GM19324 (cell line): ENCODE measurements around the gene OR2T27.
A peak's percentile ranks its signal among the peaks of the same experiment; 100 is the strongest.
"Not testable (repeated sequence)": the region's sequence is repeated elsewhere in the genome, so short reads cannot be mapped to it uniquely, and the experiment has no call there.

Experiments
- ATAC-seq: cut with Tn5 transposase; IDR thresholded peaks from one replicate; pipeline ENCODE4 v1.9.1; 2021; ENCODE audit warnings: mild to moderate bottlenecking, moderate library complexity; ENCODE audit not compliant: unreplicated experiment, low FRiP score

OR2T27 gene, protein sequence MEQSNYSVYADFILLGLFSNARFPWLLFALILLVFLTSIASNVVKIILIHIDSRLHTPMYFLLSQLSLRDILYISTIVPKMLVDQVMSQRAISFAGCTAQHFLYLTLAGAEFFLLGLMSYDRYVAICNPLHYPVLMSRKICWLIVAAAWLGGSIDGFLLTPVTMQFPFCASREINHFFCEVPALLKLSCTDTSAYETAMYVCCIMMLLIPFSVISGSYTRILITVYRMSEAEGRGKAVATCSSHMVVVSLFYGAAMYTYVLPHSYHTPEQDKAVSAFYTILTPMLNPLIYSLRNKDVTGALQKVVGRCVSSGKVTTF

GRCh38 chr1:248655354-248655753, at the start of gene OR2T27:
OR2T27 (minus strand) TSS chr1:248655528; CDS start chr1:248650884, 4,644 bp downstream.
- ATAC-seq = peak; percentile 46

DNA sequence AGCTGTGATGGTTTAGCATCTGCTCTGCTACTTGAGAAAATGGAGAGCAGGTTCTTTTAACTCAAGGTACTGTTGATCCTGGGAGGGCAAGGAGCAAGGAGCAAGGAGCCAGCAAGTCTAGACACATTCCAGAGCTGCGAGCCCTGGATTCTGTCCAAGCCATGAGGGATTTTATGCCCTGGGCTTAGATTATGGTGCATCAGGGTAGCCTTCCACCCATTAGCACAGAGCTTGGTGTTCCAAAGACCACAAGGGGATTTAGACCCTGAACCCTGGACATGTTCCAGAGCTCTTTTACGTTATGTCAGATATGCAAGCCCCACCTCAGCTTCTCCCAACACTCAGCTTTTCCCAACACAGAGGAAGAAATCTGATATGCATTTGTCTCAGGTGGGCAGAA, 49.3 kb upstream of the OR2T27 start:
- ATAC-seq = no peak

GRCh38 chr1:248703674-248704073, 48.3 kb upstream of the OR2T27 start:
- ATAC-seq = no peak

DNA sequence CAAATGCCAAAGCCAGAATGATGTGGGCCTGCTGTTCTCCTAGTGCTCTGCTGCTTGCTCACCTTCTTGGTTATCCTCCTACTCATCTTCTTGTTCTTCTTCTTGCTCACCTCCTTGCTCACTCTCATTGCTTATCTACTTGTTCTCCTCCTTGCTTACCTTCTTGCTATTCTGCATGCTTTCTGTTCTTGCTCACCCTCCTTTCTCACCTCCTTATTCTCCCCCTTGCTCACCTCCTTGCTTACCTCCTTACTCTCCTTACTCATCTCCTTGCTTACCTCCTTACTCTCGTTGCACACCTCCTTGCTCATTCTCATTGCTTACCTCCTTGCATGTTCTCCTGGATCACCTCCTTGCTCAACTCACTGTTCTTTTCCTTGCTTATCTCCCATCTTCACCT, 47.4 kb upstream of the OR2T27 start, which contains the start of gene OR14I1:
Gene OR14I1 (minus strand): TSS at position 53 of the 400 bp plus-strand sequence.
- ATAC-seq = no peak

- no peak for ATAC-seq
These were observed 43.8 kb upstream of the OR2T27 start for GRCh38 chr1:248699099-248699498.

DNA sequence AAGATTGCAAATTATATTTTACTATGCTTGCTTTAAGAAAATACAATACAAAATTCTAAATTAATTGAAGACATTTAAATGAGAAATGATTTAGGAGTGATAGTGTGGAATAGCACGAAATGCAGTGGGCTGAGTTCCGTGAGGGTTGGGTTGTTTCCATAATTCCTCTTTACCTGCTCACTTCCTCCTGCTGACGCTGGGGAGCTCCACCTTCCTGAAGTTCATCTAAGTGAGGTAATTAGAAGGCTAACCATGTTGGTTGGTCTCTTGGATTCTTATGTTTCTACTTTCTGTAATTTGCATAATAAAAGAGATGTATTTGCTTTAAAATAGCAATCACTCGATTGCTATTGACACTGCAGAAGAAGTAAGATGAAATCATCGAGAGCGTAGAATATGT, 42.6 kb upstream of the OR2T27 start:
- no peak for ATAC-seq

DNA sequence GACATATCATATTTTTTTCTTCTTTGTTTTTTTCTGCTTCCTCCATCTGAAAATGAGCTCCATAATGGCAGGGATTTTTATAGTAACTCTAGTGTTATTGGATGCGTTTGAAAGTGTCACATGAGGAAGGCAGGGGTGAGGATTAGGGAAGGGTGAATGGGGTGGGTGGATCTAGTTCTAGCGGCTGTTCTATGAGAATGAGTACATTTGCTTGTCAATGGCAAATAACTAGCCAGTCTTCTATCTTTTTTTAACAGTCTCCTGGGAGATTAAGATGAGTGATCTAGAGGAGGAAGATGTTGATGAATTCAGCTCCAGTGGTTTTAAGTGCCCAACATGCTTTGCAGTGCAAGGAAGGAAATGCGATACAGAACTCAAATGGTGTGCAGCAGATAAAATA, 41.4 kb upstream of the OR2T27 start:
- ATAC-seq = no peak

GRCh38 chr1:248696261-248696660, 40.9 kb upstream of the OR2T27 start:
- ATAC-seq = no peak

DNA sequence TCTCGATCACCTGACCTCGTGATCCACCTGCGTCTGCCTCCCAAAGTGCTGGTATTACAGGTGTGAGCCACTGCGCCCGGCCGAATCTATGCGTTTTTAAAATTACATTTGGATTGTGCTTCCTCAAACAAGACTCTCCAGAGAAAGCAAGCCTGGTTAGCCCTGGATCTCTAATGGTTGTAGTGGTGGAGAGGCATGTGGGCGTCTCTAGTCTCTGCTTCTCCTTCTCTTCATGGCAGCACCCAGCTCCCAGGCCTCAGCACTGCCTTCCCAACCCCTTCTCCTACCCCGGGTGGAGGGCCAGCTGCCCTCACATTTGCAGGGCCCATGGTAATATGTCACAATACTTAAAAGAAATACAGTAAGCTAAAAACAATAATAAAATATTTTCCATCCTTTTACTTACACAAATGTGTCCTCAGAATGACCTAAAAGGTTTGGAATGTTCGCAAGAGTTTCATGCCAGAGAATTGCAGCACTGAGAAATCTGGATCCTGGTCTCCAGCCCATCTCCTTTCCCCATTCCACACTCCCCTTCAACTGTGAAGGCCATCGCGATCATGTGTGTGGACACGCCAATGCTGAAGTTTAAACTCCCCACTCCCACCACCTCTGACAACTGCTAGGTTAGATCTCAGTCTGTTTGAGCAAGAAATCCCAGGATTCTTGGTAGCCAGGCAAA, 40.3 kb upstream of the OR2T27 start:
- ATAC-seq = no peak

- no peak for ATAC-seq
These were observed 36.3 kb upstream of the OR2T27 start for GRCh38 chr1:248691567-248692155.

DNA sequence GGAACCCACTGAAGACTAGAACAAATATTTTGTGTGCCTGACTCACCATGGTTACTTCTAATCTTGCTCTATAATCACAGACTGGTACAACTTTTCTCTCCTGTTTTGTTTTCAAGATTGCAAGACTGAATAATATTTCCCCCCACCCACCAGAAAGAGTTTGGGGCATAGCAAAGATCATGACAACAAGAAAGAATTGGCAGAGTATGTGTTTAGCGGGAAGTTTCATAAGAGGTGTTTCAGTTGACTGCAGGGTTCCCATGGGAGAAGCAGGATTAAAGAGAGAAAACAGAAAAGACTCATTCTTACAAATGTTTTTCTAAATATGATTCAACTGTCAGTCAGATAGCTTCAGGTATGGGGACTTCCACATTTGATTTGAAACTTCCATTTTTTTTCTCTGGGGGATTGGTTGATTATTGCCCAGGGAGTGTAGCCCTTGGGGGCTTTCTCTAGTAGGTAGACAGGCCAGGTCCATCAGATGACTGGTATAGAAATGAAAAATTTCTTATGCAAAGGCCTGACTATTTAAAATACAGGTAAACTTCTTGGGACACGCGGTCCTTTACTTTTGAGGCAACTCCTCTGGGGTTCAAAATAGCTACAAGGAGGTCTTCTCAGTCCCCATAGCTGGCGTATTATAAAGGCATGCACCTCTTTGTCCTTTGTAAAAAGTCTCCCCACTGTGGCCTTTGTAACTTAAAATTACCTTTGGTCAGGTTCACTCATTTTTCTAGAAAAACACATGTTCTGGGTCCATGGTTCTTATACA, 33.4 kb upstream of the OR2T27 start:
- ATAC-seq = peak; percentile 46

DNA sequence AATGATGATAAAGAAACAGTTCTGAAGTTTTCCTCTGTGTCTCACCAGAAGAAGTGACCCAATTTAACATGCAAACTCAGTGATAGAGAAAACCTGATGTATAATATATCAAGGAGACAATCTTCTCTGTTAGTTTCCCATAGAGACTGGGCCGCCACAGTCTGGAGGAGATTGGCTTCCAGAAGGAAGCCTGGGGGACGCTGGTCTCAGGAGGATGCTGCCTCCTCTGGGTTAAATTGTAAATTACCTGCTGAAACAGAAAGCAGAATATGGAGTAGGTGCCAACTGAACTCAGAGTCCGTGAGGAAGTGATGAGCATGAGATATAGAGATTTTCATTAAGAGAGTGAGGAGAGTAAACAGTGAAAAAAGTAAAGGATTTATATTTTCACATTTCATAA, 31.5 kb upstream of the OR2T27 start:
- peak; percentile 79 for ATAC-seq

- ATAC-seq = no peak
These were observed 26.3 kb upstream of the OR2T27 start for GRCh38 chr1:248681651-248682050.

DNA sequence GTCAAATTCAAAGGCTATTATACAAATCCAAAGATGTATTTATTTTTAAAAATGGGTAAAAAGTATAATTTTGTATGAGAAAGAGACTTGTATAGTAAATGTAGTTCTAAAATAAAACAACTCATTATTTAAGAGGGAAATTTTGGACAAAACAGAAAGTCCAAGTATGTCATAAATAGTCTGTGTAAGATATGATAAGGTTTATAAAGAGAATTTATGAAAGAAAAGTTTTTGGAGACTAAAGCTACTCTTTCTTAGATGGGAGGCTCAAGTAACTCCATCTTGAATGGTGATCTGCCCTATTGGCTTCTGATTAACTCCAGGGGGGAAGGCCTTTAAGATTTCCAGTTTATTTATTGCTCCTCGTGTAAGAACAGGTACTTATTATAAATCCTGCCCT, 14.7 kb upstream of the OR2T27 start:
- no peak for ATAC-seq

- peak; percentile 93 for ATAC-seq
These were observed 8.4 kb upstream of the OR2T27 start for GRCh38 chr1:248663453-248664328.

GRCh38 chr1:248656797-248657196, 1.5 kb upstream of the OR2T27 start:
- ATAC-seq = not testable (repeated sequence)

DNA sequence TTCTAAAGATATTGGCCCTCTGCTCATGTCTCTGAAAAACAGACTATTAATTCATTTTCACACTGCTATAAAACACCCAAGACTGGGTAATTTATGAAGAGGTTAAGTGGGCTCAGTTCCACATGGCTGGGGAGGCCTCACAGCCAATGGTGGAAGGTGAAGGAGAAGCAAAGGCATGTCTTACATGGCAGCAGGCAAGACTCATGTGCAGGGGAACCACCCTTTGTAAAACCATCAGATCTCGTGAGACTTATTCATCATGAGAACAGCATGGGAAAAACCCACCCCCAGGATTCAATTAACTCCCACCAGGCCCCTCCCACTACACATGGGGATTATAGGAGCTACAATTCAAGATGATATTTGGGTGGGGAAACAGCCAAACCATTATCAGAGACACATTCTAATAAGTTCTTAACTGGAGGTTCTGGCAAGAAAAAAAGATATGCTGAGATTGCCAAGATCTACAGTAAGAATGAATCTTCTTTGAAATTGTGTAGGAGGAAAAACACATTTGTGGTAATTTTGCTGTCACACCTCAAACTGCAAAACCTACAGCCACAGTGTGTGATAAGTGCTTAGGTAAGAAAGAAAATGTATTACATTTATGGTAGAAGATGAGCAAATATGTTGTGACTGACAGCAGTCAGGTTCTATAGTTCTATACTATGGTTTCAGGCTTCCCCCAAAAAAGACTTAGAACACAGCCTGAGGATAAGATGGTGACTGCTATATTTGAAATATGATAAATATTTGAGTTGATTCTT, 6.4 kb downstream of the OR2T27 start:
- ATAC-seq = not testable (repeated sequence)

DNA sequence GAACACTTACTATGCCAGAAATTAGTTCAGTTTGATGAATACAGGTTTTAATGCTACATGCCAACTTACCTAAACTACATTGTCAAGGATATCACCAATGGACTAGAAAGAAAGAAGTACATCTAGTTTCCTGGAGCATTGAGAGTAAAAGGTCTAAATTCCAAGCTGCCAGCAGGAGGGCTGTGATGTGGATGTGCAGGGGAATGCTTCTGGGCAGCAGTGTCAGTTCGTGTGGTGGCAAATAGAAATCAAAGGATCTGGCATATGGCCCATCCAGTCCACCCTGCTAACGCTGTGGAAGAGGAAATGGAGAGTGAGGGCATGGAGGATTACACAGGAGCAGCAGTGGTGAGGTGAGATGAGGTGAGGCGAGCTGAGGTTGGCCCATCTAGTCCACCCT, 10.2 kb downstream of the OR2T27 start, which contains the start of gene OR2T35:
Gene OR2T35 (minus strand): TSS at position 101 of the 400 bp plus-strand sequence. CDS start 6,020 bp downstream, outside the sequence.
- not testable (repeated sequence) for ATAC-seq
